ENCODE results near the gene RHOB.

GRCh38 chr2:20488201-20488641 is 41.3 kb downstream of the RHOB start:
- TF ChIP-seq CTCF (IDR thresholded peaks at IDR 0.05) (no peak), RAD21 (IDR thresholded peaks at IDR 0.05; ENCODE audit: low read length) (no peak), FOSL2 (IDR thresholded peaks at IDR 0.05; ENCODE audit: borderline replicate concordance, low read depth) (no peak), EZH2phosphoT487 (IDR thresholded peaks at IDR 0.05; ENCODE audit: borderline replicate concordance, low read depth) (no peak)

Measured in SK-N-SH (cell line).